IPS-11a (cell line): ENCODE results near the gene CNTNAP5.
"Not testable (repeated sequence)": the region's sequence is repeated elsewhere in the genome, so short reads cannot be mapped to it uniquely, and the experiment has no call there.

Source experiments
- H3K4me3 ChIP-seq: one replicate; pipeline ENCODE4 v1.5.1; 2013; ENCODE audit warnings: low read depth, low read length, control low read depth

The CNTNAP5 gene

DNA sequence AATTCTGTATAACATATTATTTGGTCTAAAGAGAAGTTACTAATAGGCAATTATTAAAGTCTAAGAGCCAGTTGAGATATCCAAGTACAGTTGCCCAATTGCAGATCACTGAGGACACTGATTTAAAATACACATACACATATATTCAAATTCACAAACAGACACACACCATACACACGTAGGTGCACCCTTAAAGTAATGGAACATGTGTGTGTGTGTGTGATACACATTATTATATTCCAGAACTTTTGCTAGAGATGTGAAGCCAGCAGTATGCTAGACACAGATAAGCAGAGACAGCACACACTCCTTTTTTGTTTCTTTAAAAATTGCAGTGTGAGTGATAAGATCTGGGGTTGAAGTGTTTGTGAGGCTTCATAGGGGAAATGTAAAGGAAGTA lies 292.5 kb downstream of the CNTNAP5 start:
- H3K4me3 ChIP-seq: no peak overlapping the region

DNA sequence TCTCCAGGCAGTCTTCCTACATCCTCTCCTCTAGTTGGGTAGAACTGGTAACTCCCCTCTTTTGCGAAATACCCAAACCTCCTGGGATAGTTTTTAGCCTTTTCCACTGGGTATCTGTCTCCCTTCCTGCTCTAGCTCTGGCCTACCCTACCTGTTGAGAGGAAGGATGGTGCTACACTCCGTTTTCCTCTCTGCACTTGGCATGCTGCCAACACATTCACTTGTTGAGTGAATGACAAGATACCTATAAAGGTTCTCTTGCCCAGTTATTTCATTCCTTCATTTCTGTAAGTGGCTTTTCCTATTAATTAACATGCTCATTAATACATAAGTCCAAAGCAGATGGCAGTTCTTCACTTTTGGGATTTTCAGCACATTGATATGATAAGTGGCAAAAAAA lies 293.8 kb downstream of the CNTNAP5 start:
- no peak overlapping the region for H3K4me3 ChIP-seq

- no peak overlapping the region for H3K4me3 ChIP-seq
These were observed 294.5 kb downstream of the CNTNAP5 start for GRCh38 chr2:124319577-124319976.

- H3K4me3 ChIP-seq: no peak overlapping the region
These were observed 295.1 kb downstream of the CNTNAP5 start for GRCh38 chr2:124320051-124320688.

- H3K4me3 ChIP-seq: no peak overlapping the region
These were observed 298.2 kb downstream of the CNTNAP5 start for GRCh38 chr2:124323321-124323720.

GRCh38 chr2:124325667-124326440 lies 300.8 kb downstream of the CNTNAP5 start:
- no peak overlapping the region for H3K4me3 ChIP-seq

DNA sequence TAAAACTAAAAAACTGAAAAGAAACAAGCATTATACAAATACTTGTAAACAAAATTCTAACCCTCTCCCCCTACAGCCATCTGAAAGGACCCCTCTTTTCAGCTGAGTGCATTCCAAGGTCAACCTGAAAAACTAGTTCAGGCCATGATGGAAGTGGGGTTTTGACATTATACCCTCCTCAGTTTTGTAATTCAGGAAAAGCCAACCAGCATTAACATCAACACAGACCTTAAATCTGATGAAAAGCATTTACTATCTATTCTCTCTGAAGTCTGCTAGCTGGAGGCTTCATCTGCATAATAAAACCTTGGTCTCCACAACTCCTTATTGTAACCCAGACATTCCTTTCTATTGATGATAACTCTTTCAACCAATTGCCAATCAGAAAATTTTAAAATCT lies 302.2 kb downstream of the CNTNAP5 start:
- H3K4me3 ChIP-seq: no peak overlapping the region

DNA sequence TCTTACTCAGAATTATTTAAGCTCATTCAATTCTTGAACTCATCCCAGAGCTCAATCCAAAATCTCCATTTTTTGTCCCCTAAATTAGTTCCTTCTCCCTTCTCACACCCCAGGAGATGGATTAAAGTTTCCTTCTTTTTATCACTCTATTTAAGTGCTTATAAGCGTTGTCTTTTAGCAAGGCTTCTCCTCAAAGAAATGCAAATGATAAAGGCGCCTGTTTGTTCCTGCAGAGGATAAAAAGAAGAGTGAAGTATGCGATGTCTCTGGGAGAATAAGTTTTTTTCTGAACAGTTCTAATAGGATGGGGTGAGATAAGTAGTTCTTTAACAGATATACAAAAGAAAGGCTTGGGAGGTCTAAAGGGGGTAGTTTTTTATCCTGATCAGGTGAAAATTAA lies 303.3 kb downstream of the CNTNAP5 start:
- no peak overlapping the region for H3K4me3 ChIP-seq

- no peak overlapping the region for H3K4me3 ChIP-seq
These were observed 308.7 kb downstream of the CNTNAP5 start for GRCh38 chr2:124333784-124334183.

DNA sequence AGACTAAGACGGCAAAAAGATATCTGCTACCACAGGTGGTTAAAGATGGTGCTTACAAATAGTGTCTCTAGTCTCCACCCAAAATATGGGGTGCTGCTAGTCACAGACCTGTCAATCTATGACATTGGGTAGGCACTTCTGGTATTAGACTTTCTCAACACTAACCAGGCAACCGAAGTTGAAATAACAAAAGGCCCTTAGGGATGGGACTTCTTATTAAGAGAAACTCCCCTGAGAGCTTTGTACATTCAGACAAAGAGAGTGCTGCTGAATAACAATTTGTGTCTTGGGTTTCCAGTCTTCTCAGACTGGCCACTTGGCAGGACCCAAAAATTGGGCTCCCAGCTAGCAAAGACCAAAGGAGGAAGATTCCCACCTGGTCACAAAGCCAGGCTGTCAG lies 310.0 kb downstream of the CNTNAP5 start:
- no peak overlapping the region for H3K4me3 ChIP-seq

DNA sequence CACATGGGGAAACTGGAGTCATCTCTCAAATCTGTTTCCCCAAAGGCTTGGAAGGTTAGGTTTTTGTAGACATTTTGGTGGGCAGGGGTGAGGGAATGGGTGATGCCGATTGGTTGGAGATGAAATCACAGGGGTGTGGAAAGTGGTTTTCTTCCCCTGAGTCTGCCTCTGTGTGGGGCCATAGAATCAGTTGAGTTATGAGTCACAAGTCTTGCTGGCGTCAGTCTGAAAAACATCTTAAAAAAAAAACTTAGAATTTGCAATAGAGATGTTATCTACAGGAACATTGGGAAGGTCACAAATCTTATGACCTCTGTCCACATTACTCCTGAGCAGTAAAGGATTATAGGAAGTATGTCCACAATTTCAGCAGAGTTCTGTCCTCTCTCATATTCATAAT lies 314.6 kb downstream of the CNTNAP5 start:
- H3K4me3 ChIP-seq: no peak overlapping the region

DNA sequence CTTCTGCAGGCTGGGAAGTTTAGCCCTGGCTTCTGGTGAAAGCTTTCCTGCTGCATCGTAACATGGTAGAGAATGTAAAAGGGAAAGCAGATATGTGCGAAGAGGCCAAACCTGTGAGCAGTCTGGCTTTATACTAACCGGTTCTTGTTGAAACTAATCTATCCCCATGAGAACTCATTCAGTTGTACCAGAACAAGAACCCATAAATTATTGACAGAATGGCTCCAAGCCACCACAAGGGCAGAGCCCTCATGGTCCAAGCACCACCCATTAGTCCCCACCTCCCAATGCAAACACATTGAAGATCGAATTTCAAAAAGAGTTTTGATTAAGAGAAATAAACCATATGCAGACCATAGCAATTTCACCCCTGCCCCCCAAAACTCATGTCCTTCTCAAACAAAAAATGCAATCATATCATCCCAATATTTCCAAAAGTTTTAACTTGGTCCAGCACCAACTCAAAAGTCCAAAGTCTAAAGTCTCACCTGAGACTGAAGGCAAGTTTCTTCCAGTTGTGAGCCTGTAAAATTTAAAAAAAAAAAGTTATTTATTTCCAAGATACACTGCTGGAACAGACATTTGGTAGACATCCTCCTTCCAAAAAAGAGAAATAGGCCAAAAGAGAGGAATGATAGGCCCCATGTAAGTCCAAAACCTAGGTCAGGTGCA lies 318.9 kb downstream of the CNTNAP5 start:
- H3K4me3 ChIP-seq: no peak overlapping the region

DNA sequence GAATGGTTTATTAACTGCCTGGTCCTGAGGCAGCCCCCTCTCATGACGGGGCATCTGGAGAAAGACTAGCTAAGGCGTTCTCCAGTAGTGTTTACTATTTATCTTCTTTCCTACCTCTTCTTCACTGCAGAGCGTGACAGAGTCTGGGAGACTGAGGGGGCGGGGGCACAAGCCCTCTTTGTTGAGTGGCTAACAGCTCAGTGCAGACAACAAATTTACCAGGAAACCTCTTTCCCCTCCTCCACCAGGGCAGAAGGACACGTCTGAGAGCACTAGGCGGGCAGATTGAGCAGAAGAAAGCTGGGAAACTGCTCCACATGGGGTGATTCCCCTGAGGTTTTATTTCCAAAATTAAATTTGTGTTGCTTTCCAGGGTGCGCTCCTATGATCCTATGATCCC lies 322.1 kb downstream of the CNTNAP5 start:
- no peak overlapping the region for H3K4me3 ChIP-seq

DNA sequence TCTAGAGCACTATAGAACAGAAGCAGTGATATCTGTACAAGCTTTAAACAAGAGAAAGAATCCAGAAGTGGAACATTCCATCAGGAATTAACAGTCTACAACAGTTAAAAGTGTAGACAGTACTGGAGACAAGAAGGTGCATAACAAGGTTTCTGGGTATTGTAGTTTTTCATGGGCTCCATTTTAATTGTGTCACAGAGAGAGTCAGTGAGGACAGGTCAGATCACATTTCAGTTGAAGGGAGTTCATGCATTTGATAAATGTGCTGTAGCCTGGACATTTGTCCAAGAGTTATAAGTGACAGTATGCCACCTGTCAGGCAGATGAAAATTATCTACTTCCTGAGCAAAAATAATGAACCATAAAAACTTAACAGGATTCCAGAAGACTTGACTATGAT lies 328.6 kb downstream of the CNTNAP5 start:
- no peak overlapping the region for H3K4me3 ChIP-seq

DNA sequence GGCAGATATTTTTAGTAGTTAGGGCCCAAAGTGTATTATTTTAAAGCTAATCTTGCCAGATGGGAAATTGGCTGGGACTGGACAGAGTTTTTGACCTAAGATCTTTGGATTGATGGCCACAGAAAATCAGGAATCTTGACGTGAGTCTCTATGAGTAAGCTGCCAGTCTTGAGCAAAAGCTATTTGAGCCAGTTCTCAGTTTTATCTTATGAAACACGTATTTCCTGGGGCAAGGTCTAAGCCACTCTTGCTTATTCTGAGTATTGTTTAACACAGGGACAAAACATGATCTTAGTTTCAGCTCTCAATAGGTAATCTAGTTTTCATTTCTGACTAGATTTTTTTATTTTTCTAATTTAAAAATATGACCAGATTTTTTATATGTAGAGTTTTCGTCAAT lies 329.4 kb downstream of the CNTNAP5 start:
- H3K4me3 ChIP-seq: no peak overlapping the region

DNA sequence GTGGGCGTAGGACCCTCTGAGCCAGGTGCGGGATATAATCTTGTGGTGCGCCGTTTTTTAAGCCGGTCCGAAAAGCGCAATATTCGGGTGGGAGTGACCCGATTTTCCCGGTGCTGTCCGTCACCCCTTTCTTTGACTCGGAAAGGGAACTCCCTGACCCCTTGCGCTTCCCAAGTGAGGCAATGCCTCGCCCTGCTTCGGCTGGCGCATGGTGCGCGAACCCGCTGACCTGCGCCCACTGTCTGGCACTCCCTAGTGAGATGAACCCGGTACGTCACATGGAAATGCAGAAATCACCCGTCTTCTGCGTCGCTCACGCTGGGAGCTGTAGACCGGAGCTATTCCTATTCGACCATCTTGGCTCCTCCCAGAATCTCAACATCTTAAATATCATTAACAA lies 336.9 kb downstream of the CNTNAP5 start:
- H3K4me3 ChIP-seq: not testable (repeated sequence)

- H3K4me3 ChIP-seq: no peak overlapping the region
These were observed 344.1 kb downstream of the CNTNAP5 start for GRCh38 chr2:124369181-124369580.

DNA sequence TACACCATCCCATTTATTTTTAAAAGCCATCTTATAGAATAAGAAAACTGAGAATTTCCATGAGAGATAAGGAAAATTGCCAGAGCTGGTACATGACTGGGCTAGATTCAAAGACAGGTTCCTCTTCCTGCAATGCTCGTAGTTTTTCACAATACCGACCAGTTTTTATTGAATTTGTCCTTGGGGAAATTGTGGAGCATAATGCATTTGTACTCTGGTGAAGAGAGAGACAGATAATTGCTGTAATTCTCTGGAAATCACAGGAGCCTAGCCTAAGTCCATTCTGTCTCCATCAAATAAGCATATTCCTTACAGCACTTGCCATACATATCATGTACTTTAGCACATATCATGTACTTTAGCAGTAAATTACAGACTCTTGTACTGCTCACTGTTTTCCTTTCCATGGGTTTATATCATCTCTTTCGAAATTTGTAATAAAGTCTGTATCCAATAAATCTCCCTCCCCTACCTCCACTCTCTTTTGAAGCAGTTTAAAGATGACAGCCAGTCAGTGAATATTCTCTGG lies 355.2 kb downstream of the CNTNAP5 start:
- H3K4me3 ChIP-seq: no peak overlapping the region

DNA sequence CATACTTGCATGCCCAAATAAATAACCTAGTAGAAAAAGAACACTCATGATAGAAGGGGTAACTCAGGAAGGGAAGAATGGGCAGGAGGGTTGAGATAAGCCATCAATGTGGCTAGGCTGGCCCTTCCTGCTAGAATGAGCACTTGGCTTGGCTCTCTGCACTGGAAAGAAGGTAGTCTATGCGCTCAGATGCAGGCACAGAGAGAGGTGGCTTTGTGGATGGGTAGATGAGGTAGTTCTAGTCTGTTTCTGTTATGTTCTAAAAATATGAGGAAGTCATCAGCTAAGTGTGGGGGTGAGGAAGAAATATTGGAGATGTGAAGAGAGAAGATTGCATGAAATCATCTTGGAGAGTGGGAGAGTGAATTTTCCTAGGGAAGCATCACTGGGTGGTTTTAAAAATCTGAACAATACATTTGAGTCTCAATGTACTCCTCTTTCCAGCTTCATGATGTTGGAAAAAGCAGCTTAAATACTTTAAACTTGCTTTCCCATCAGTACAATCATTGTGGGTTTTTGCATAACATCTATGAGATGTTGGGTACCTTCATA lies 357.1 kb downstream of the CNTNAP5 start:
- no peak overlapping the region for H3K4me3 ChIP-seq

DNA sequence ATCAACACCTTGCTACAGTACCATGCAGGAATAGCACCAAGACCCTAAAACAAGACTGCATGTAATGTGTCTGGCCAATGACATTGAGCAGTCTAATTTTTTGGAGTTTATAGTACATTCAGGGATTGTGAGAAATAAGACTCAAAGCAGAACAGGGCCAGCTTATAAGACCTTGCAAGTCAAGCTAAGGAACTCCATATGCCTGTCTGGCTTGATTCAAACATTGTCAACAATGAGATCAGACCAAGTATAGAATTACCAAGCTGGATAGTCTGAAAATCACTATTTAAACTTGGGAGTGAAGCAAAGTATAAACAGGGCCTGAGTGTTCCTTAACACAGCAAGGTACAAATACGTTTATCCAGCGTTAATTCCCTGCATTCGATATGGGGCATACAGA lies 370.9 kb downstream of the CNTNAP5 start:
- no peak overlapping the region for H3K4me3 ChIP-seq

GRCh38 chr2:124402274-124402673 lies 377.2 kb downstream of the CNTNAP5 start:
- H3K4me3 ChIP-seq: no peak overlapping the region
